Measurements from ENCODE around the gene JAK2.
"Not testable (repeated sequence)": the region's sequence is repeated elsewhere in the genome, so short reads cannot be mapped to it uniquely, and the experiment has no call there.

The JAK2 gene

DNA sequence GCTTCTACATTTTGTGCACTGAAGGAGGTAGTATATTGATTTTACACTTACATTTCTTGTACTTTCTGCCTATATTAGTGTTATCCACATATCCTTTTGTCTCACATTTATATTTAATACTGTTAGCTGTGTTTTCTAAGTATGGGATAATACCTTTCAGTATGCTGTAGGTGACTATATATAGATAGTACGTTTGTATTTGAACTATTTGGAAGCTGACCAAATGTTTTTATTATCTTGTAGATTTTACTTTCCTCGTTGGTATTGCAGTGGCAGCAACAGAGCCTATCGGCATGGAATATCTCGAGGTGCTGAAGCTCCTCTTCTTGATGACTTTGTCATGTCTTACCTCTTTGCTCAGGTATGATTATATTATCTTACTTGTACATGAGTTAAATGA is 59.1 kb downstream of the JAK2 start:
- DNase-seq, result no peak

DNA sequence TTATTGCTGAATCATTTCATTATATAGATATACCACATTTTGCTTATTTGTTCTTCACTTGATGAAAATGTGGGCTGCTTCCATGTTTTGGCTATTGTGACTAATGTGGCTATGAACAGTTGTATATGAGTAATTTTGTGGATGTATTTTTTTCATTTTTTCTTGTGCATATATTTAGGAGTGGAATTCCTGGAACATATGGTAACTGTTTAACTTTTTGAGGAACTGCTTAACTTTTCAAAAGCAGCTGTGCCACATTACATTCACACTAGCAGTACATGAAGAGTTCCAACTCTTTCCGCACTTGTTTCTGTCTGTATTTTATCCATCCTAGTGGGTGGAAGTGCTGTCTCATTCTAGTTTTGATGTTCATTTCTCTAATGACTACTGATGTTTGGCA is 67.8 kb downstream of the JAK2 start:
- no peak for DNase-seq

DNA sequence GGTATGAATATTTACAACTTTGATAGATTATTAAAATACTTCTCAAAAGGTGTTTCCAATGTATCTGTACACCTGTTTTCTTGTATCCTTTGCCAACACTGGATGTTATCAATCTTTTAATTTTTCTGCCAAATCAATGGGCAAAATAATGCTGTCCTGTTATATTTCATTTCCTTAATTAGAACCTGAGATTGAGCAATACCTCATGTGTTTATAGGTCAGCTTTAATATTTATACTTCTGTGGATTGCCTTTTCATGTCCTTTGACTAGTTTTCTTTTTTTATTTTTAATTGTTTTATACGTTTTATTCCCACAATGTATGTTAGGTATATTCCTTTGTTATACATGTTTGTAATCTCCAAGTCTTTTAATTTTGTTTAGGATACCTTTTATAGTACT is 77.6 kb downstream of the JAK2 start:
- no peak for DNase-seq

DNA sequence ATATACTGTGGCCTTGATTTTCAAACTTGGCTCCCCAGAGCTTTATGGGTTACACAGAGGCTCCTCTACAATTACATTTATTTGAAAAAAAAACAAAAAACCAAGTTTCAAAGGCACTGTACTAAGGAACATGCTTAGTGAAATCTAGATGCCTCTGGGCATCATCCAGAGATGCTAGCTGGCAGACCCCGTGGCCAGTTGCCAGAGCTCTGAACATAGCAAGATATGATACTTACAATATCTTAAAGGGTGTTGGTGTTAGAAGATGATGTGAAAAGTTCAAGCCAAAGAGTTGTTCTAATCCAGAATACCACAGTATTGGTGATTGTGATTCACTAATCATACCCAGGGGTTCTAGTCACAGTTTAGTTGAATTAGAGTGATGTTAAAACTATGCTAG is 87.8 kb downstream of the JAK2 start:
- no peak for DNase-seq

DNA sequence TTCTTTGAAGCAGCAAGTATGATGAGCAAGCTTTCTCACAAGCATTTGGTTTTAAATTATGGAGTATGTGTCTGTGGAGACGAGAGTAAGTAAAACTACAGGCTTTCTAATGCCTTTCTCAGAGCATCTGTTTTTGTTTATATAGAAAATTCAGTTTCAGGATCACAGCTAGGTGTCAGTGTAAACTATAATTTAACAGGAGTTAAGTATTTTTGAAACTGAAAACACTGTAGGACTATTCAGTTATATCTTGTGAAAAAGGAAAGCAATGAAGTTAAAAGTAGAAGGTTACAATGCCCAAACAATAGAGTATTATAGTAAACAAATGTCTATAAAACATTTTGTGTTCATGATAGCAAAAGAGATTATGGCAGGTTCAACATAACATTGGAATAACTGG is 88.6 kb downstream of the JAK2 start:
- DNase-seq, result no peak

DNA sequence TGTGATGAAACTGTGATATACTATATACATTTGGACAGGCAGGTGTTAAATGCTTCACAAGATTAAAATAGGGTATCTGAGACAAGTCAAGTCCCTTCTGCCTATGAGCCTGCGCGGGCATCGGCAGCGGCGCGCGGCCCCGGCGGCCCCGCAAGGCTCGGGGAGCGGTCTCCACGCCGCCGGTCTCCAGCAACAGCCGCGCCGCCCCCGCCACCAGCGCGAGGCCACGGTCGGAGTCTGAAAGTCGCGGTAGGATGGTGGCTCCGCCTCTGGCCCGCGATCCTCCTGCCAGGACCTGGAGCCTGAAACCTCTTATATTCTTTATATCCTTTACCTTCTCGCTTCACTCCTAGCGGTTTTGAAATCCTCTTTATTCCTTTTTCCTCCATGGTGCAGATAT is 100.9 kb downstream of the JAK2 start:
- DNase-seq, result no peak

DNA sequence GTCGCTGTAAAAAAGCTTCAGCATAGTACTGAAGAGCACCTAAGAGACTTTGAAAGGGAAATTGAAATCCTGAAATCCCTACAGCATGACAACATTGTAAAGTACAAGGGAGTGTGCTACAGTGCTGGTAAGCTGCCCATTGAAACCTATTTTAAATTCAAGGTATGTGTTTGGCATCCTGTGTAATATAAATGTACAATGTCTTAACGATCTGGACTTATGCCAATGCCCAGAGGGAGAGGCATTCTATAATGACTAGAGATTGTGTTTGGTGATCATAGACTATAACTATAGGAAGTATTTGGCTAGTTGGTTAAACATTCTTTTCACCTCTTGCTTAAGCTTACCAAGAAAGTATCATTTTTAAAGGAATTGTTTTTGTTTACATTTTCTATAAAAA is 104.7 kb downstream of the JAK2 start:
- no peak for DNase-seq

DNA sequence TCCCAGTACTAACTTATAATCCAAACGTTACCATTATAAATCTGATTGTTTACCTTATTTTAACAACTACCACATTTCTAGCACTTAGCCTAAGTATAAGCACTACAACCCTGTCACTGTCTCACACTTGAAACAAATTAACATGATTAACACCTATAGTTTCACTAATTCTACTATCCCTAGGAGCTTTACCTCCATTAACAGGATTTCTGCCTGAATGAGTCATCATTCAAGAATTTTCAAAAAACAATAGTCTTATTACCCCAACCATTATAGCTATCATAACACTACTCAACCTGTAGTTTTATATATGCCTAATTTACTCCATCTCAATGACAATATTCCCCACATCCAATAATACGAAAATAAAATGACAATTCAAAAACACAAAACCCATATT is 110.7 kb downstream of the JAK2 start:
- no peak for DNase-seq

DNA sequence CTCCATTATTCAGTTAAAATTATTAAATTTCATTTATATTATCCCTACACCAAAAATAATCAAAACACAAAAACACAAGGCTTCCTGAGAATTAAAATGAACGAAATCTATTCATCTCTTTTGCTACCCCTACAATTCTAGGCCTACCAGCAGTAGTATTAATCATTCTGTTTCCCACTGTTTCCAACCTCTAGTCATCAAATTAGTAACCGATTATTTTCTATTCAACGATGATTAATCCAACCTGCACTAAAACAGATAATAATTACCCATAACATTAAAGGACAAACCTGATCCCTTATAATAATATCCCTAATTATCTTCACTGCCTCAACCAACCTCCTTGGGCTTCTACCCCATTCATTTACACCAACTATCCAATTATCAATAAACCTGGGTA is 114.4 kb downstream of the JAK2 start:
- DNase-seq, result no peak

DNA sequence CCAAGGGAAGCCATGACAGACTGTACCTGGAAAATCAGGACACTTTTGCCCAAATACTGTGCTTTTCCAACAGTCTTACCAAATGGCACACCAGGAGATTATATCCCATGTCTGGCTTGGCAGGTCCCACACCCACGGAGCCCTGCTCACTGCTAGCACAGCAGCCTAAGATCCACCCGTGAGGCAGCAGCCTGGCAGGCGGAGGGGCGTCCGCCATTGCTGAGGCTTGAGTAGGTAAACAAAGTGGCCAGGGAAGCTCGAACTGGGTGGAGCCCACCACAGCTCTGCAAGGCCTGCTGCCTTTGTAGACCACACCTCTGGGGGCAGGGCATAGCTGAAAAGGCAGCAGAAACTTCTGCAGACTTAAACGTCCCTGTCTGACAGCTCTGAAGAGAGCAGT is 116.1 kb downstream of the JAK2 start:
- not testable (repeated sequence) for DNase-seq

DNA sequence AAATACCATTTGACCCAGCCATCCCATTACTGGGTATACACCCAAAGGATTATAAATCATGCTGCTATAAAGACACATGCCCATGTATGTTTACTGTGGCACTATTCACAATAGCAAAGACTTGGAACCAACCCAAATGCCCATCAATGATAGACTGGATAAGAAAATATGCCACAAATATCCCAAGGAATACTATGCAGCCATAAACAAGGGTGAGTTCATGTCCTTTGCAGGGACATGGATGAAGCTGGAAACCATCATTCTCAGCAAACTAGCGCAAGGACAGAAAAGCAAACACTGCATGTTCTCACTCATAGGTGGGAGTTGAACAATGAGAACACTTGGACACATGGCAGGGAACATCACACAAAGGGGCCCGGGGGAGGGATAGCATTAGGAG is 121.4 kb downstream of the JAK2 start:
- not testable (repeated sequence) for DNase-seq

DNA sequence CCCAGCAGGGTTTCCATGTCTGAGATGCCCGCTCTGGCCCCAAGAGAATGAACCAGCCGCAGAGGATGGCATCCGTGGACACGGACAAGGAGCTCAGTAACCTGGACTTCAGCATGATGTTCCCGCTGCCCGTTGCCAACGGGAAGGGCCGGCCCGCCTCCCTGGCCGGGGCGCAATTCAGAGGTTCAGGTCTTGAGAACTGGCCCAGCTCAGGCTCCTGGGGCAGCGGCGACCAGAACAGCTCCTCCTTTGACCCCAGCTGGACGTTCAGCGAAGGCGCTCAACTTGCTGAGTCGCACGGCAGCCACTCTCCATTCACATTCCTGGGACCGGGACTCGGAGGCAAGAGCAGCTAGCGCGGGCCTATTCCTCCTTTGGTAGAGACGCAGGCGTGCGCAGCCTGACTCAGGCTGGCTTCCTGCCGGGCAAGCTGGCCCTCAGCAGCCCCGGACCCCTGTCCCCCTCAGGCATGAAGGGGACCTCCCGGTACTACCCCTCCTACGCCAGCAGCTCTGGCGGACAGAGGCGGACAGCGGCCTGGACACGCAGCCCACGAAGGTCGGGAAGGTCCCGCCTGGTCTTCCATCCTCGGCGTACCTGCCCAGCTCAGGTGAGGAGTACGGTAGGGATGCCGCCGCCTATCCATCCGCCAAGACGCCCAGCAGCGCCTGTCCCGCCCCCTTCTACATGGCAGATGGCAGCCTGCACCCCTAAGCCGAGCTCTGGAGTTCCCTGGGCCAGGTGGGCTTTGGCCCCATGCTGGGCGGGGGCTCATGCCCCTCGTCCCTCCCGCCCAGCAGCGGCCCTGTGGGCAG is 126.0 kb downstream of the JAK2 start:
- no peak for DNase-seq

DNA sequence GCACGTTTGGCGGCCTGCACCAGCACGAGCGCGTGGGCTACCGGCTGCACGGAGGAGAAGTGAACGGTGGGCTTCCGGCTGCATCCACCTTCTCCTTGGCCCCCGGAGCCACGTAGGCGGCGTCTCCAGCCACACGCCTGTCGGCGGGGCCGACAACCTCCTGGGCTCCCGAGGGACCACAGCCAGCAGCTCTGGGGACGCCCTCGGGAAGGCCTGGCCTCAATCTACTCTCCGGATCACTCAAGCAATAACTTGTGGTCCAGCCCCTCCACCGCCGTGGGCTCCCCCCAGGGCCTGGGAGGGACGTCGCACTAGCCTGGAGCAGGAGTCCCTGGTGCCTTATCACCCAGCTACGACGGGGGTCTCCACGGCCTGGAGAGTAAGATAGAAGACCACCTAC is 126.6 kb downstream of the JAK2 start:
- no peak for DNase-seq

DNA sequence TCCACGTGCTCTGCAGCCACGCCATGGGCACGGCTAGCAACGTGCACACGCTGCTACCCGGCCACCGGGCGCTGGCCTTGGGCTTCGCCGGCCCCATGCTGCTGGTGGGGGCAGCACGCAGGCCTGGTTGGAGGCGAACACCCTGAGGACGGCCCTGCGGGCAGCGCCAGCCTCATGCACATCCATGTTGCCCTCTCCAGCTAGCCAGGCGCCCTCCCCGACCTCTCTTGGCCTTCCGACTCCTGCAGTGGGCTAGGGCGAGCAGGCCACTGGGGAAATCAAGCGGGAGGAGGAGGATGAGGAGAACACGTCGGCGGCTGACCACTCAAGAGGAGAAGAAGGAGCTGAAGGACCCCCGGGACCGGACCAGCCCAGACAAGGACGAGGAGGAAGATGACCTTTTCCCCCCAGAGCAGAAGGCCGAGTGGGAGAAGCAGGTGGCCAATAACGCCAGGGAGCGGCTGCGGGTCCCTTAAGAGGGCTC is 127.1 kb downstream of the JAK2 start:
- no peak for DNase-seq

DNA sequence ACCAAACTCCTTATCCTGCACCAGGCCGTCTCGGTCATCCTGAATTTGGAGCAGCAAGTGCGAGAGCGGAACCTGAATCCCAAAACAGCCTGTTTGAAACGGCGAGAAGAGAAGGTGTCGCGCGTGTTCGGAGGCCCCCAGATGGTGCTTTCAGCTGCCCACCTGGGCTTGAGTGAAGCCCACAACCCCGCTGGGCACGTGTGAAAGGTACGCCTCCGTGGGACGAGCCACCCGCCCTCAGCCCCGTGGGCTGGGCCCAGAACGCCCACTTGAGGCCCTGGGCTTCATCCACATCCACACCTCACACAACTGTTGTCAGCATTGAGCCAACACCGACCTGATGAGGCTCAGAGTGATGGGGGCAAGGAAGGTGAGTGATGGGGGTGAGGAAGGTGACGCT is 127.6 kb downstream of the JAK2 start:
- DNase-seq, result no peak

DNA sequence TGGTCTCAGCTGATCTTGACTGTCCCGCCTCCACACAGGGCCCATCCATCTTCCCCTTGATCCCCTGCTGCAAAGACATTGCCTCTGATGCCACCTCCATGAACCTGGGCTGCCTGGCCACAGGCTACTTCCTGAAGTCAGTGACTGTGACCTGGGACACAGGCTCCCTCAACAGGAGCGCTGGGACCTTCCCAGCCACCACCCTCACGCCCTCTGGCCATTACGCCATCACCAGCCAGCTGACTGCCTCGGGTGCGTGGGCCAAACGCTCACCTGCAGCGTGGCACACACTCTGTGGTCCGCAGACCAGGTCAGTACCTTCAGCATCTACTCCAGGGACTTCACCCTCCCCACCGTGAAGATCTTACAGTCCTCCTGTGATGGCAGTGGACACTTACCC is 128.5 kb downstream of the JAK2 start:
- no peak for DNase-seq

DNA sequence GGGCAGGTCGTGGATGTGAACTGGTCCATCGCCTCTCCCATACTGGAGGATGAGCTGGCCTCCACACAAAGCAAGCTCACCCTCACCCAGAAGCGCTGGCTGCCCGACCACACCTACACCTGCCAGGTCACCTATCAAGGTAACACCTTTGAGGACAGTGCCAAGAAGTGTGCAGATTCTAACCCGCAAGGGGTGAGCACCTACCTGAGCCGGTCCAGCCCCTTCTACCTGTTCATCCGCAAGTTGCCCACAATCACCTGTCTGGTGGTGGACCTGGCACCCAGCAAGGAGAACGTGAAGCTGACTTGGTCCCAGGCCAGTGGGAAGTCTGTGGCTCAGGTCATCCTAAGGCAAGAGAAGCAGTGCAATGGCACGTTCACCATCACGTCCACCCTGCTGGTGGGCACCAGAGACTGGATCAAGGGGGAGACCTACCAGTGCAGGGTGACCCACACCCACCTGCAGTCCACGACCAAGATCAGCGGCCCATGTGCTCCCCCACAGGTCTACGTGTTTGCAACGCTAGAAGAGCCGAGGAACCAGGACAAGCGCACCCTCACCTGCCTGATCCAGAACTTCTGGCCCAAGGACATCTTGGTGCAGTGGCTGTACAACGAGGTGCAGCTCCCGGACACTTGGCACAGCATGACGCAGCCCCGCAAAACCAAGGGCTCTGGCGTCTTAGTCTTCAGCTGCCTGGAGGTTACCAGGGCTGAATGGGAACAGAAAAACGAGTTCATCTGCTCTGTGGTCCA is 129.1 kb downstream of the JAK2 start:
- no peak for DNase-seq

DNA sequence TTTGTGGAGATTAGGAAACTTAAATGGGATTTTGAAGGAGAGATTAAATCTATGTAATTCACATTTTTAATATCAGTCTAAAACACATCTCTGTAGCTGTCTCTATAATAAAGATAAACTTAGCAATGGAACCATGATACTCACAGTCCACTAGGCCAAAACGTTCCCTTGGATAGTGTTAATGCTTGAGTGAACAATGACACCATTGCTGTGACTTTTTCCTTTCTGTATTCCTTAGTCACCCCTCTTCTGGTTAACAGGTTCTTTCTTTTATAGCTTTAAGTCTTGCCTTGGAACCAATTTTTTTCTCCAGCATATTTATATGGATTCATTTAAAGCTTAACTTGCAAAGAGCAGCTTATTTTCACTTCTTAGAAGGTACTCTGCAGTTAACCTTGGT is 137.0 kb downstream of the JAK2 start:
- no peak for DNase-seq

DNA sequence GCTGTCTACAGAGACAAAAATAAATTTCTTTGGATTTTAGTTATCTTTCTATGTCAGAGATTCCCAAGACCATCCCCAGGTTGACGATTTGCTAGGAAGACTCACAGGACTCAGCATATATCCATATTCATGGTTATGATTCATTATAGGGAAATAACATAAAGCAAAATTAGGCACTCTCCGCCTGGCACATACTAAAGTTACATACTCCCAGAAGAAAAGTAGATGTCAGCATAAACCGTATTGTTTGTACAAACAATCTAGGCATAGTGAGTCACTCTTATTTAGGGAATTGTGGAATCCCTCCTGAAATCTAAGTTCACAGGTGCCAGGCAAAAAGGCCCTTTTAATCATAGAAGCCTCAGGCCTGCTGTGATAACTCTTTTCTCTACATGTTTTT is 137.4 kb downstream of the JAK2 start:
- no peak for DNase-seq

DNA sequence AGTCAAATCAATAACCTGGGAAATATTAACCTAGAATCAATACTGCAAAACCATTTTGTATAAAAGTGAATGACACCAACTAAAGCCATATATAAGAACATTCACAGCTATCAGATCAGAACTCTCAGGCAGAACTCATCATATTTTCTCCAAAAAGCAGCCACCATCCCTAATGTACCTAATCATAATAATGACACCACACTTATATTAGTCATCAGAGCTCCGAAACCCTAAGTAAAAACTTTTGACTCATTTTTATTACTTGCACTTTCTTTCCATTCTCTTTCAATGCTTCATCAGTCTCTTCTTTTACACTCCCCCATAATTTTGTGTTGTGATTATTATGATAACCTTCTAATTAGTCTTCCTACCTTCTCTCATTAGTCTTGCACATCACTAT is 155.1 kb downstream of the JAK2 start:
- no peak for DNase-seq

DNA sequence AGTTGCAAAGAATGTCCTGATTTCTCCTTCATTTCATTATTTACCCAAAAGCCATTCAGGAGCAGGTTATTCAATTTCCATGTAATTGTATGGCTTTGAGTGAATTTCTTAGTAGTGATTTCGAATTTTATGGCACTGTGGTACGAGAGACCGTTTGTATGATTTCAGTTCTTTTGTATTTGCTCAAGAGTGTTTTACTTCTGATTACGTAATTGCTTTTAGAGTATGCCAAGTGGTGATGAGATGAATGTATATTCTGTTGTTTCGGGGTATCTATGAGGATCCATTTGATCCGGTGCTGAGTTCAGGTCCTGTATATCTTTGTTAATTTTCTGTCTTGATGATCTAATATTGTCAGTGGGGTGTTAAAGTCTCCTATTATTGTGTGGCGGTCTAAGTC is 159.1 kb downstream of the JAK2 start:
- no peak for DNase-seq

DNA sequence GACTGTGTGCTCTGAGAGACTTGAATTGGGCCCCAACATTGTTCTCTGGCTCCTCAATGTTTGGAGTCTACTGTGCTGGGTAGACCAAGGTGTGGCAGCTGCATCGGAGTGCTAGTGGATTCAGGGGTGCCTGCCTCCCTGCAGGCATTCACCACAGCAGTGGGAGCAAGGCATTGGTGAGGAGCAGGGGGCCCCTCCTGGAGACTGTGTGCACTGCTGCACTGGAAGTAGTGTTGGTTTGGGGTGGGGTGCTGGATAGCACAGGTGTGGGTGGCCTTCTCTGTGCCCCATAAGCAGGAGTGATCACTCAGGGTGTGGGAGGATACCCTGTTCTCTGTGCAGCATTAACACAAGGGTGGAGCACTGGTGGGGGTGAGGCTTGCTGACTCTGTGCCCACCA is 161.2 kb downstream of the JAK2 start:
- DNase-seq, result no peak
